Left hindlimb (tissue), 1 donor: Measurements from ENCODE around the gene USP40.

Experiments used
- DNase-seq: peaks from one replicate; pipeline ENCODE4 v3.0.0-alpha.2; 2018

The USP40 gene

DNA sequence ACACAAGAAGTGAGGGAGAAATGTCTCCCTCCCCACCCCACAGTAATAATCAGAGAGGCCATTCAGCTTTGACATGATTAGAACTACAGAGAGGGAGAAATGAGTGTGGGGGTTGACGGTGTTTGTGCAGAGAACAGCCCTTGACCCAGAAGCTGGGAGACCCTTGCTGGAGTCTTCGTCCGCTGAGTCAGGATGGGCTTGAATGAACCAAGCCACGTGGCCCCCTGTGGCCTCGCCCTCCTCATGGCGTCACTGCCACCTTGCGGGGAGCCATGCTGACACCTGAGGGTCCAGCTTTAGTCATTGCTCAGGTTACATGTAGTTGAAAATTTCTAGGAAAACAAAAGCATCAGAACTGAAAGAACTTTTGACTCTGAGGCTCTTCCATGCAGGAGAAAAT lies 111.1 kb downstream of the USP40 start:
- no peak for DNase-seq

DNA sequence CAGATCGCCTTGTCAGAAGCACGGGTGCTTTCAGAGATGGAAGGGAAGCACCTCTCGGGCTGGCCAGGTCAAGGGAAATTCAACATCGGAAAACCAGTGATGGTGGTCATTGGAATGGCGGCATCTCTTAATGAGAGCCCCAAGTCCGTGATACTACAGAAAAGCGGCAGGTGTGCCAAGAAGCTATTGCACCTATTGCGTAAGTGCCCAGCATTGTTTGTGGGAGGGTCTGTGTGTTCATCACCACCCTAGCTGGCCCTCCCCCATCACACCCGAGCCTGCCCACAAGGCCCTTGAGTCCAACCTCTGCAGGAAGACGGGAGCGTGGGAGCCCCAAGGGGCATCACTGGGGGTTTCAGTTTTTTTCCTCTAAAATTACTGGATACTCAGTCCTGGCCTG lies 111.6 kb downstream of the USP40 start:
- no peak for DNase-seq

DNA sequence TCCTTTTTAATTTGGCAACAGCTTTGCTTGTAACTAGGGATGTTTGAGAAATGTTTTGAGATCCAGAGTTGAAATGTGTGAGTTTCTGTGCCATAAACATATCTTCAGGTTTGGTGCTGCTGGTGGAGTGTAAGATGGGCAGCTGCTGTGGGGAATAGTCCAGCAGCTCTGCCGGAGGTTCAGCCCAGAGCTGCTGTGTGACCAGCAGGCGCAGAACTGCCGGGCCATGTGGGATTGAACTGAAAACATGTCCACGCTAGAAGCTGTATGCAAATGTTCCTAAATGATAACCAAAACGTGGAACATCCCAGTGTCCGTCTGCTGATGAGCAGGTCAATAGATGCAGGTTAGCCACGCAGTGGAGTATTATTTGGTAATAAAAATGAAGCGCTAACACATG lies 112.7 kb downstream of the USP40 start:
- no peak for DNase-seq

DNA sequence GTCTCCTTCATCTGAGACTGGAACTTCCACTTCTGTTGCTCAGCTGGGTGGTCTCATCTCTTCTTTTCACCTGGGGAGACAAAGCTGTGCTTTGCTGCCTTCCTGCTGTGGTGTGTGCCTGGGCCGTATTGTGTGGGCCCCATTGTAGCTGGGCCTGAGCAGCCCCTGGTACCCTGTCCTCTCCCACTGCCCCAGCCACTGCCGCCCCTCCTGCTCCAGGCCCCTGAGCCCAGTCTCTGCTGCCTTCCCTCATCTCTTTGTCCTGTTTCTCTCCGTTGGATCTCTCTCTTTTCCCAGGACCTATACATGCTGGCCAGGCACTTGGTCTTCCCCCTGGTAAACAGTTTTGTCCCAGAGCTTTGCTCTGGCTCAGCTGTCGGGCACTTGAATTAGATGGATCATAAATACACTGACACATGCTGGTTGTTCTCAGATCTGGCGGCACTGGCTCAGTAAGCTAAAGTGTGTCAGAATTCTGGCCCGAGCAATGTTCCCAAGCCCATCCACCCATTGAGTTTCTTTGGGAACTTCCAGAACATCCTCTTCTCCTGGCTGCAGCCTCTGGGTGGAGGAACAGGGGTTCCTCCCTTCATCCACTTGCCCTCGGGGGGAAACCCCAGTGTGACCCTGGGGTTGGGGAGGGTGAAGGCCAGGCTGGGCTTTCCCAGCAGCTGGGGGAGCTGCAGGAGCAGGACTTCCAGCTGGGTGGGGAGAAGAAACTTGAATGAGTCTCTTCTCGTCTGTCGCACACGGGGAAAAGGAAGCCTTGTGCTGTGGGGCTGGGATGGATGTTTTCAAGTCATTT lies 113.3 kb downstream of the USP40 start:
- DNase-seq = no peak

DNA sequence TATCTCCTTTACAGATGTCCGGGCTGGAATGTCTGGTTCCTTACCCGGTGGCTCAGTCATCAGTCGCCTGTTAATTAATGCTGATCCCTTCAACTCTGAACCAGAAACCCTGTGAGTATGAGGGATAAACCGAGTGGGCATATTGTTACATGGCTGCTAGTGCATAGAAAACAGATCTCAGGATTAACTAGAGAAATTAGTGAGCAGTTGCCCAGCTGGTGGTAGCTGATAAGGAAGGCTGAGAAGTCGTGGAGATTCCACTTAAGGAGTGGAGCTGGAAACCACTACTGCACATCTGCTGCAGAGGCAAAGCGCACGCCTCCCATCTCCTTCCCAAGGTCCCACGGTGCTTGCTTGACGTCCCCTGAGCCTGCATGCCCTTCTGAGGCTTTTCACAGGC lies 114.6 kb downstream of the USP40 start:
- no peak for DNase-seq

DNA sequence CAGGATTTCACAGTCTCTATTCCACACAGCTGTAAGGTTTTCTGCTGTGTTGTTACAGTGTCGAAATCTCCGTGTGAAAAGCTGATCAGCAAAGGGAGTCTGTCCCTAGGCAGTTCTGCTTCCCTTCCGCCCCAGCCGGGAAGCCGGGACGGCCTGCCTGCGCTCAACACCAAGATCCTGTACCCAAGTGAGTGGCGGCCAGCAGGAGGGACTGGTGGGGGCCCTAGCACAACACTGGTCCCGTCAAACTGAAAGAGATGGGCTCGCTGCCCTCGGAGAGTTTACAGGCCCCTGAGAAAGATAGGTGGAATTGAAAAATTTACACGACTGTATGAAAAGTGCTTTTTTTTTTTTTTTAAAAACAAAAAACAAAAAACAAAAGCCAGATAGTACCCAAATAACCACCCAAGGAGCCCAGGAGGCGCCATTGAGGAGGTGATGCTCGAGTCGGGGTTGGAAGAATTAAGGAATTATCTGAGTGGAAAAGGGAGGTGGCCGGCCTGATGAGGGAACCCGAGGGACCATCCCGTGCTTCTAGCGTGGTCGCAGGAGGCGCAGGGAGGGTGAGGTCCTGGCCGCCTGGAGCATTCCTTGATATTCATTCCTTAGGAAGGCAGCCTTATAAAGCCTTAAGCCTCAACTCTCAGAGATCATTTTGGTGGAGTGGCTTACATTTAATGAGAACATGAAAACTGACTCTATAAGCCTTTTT lies 115.6 kb downstream of the USP40 start:
- DNase-seq = peak; percentile 27

DNA sequence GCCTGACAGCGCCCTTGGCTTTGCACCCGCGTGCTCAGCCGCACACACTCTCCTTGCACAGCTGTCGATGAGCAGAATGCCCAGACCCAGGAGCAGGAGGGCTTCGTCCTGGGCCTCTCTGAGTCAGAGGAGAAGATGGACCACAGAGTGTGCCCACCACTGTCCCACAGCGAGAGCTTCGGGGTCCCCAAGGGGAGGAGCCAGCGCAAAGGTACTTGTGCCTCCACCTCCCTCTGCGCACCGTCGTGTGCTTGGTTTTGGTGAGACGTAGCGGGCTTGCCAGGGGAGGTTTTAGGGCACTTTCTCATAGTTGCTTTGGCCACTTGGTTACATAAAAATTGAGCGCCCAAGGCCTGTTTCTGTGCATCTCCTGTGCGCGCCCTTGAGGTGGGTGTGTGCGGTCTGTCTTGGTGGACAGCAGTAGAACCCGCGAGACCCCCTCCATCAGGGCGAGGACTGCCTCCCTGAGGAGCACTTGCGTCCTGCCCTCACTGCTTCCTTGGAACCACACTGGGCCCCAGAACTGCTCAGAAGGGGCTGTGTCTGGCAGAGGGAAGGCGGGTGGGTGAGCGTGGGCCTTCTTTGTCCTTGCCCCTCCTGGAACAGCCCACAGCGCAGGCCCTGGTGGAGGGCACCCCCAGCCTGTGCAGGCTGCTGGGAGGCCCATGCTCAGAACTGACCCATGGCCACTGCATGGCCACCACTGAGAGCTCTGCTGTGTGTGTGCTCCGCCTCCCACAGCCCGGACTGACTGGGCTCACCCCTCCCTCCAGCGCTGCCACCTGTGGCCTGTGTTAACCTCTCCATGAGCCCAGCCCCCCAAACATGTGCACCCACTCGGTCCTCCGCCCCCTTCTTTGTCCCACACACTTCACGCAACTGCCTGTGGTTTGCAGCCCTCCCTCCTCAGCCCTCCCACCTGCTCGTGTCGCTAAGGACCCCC lies 116.4 kb downstream of the USP40 start:
- DNase-seq = peak; percentile 25

DNA sequence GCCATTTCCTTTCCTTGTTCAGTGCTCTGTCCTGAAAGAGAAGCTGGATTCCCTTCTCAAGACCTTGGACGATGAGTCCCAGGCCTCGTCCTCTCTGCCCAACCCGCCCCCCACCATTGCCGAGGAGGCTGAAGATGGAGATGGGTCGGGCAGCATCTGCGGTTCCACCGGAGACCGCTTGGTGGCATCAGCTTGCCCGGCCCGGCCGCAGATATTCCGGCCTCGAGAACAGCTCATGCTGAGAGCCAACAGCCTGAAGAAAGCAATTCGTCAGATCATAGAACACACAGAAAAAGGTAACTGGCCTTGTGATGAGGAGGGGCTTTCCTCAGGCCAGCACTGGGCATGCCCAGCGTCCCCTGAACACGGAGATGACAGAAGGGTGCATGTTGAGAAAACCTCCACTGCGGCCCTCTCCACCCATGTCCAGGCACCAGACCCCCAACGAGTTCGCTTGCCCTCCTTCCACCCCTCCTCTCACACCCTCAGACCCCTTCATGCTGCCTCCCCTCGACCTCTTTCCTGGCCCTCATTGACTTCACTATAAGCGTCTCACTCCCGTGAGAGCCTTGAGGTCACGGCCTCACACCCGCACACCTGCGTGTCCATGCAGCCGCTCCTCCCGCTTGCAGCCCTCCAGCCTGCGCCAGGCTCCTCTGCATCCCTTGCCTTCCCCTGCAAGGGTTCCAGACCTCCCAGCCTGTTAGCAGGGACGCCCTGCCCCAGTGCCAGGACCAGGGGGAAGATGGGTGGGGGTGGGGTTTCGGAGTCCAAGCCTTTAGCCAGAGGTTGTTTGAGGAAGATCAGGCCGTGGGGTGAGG lies 117.3 kb downstream of the USP40 start:
- DNase-seq = peak; percentile 46

DNA sequence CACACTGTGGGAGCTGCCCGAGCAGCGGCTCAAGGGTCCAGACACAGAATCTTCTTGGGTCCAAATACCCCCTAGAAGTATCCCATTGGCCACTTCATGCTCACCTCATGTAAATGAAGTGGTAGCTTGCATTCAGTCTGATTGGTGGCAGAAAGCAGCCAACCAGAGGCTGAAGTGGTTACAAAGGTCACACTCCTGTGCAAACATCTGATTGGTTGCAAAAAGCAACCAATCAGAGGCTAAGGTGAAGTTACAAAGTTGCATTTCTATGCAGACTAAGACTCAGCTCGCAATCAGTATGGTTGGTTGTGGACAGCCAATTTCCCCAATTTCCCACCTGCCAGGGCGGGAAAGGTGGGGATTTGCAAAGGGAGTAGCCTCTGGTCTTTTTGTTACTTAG lies 118.0 kb downstream of the USP40 start:
- no peak for DNase-seq

DNA sequence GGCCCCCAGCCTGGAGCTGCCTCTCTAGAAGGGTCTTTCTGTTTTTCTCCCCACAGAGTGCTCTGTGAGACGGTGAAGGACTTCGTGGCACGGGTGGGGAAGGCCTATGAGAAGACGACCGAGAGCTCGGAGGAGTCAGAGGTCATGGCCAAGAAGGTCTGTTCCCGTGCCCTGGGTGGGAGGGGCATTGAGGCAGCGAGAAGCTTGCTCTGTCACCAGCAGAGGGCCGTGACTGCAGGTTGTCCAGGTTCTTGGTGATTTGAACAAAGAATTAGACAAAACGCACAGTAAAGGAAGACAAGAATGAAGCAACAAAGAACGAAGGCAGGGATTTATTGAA lies 118.4 kb downstream of the USP40 start:
- DNase-seq = no peak

DNA sequence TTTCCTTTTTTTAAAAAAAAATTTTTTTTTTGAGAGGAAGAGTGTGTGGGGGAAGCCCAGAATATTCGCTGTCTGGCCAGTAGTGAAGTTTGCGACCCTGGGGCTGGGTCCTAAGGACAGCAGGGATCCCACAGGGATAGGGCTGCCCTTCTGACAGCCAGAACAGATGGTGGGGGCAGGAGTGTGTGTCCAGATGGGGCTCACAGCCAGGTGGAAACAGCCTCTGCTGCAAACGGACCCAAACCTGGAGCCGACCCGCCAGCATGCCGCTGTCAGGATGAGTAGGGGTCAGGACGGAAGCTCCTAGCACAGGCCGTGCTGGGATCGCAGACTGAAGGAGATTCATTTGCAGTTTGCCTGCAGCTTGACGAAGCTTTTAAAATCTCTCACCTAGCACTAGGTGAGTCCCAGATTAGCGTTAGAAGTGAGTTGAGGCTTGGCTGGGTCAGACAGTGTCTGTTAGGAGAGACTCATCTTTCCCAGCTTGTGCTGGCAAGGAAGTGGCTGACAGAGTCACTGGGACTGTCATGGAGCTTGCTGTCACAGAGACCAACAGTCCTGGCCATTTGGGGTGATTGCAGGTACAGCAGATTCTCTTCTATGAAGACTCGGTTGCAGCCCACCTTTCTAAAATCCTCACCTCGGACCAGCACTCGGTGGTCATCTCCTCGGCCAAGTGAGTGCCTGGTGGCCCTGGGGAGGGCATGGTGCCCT lies 118.9 kb downstream of the USP40 start:
- no peak for DNase-seq

DNA sequence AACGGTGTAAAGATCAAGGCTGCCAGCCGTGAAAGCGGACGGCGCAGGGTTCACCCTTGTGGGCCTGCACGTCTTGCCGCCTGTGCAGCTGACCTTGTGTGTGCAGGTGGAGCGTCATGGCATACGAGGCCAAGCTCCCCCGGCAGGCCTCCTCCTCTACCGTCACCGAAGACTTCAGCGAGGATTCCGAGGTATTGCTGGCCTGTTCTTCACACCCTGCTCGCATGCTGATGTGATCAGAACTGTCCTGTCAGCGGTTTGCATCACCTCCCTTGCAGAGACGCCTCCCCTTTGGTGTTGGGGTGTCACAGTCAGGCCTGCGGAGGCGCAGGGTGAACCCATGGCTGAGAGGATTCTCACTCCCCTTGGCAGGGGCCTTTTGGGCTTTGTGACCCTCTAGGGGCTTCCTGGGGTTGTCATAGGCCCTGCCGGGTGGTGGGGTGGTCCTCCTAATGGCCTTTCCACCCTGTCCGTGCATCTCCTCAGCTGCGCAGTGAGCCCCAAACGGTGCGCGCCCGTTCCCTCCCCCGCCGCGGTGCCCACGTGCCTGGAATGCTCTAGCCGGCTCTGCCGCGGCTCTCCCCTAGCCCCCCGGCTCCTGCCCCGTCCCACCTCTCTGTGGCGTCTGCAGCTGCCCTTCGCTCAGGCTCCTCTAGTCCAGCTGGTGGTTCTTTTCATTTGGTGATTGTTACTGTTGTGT lies 119.8 kb downstream of the USP40 start:
- peak; percentile 21 for DNase-seq

DNA sequence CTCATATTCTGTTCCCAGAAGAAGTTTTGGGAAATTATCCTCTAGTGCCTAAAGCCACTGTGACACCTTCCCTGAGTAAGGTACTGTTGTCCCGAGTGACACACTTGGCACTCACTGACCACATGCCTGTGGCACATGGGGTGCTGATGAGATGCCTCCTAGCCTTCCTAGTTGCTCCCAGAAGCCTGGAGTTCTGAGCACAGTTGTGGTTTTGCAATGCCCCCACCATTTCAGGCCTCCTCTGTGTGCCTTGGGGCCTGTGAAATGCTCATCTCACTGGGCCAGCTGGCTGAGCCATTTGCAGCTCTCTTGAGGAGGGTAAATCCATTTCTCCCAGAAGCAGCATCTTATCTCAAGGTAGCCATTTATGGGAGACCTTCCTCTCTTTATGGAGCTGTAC lies 120.5 kb downstream of the USP40 start:
- DNase-seq = no peak

DNA sequence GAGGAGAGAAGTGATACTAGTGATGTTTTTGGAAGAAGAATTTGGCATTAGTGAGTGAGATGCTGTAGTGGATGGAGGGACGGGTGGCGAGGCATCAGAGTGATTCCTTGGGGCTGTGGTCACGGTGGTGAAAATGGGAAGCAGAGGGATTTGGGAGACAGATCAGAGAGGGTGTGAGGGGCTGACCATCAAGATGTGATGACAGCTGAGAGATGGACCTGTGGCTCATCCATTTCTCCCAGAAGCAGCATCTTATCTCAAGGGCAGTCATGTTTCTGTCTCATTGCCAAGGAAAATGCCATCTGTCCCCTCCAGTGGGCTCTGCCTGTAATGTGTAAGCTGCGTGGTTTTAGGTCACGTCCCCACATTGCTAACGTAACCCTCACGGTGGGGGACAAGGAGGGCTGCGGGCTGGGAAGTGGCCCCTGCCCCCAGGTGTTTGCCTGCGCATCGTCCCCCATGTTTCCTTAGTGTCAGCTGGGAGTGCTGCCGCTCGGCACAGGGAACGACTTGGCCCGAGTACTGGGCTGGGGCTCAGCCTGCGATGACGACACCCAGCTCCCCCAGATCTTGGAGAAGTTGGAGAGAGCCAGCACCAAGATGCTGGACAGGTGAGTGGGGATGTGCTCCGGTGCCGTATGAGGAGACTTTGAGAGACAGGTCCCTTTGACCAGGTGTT lies 121.3 kb downstream of the USP40 start:
- no peak for DNase-seq

DNA sequence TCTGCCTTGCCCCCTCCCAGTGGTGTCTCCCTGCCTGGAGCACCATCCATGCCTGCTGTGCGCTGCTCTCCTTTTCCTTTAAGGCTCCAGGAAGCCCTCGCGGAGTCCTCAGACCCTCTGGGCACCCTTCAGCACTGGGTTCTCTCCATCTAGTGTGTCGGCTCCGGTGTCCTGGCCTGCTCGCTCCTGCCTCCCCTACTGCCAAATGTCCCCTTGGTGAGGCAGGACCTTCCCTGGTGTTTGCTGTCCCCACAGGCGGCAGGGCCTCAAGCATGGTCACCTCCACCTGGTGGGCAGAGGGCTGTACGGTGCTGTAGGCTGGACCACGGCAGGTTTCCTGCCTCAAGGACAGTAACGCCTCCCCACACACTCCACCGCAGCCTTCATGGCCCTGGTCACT lies 122.1 kb downstream of the USP40 start:
- DNase-seq = no peak

DNA sequence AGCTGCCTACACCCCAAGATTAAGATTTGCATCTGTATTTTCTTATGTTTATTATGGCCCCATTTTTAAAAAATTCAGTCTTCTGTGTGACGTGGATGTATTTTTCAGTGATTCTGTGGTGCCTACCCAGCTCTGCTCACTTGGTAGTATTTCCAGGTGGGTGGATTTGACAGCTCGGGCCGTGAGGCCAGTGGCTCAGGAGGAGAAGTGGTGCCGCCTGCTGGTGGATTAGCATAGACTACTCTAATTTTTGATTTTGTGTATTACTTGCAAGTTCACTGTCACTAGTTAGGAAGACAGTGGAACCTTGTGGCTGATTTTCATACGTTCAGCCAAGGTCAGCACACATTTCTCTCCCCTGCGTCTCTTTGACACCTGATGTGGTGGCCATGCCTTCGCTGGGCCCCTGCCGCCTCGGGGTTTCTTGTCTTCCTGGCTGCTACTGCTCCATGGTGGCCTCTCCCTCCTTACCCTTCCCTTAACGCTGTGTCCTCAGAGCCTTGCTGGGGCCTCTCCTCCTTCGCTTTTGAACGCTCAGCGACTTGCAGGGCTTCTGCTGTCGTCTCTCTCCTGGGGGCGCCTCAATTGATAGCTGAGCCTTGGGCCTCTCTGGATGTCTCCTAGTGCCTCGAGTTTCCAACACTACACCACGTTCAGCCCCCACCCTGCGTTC lies 122.9 kb downstream of the USP40 start:
- peak; percentile 83 for DNase-seq

DNA sequence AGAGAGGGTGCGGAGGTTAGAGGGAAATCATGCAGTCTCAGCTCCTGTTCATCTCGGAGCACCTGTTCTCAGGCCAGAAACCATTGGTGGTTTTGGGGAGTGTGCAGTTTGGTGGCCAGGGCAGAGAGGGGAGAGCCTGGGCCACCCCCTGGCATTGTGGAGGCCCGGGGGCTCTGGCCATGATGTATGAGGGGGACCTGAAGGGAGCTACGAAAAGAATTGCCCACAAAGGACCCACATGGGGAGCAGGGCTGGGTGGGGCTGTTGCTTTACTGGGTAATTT lies 124.6 kb downstream of the USP40 start:
- DNase-seq = no peak

DNA sequence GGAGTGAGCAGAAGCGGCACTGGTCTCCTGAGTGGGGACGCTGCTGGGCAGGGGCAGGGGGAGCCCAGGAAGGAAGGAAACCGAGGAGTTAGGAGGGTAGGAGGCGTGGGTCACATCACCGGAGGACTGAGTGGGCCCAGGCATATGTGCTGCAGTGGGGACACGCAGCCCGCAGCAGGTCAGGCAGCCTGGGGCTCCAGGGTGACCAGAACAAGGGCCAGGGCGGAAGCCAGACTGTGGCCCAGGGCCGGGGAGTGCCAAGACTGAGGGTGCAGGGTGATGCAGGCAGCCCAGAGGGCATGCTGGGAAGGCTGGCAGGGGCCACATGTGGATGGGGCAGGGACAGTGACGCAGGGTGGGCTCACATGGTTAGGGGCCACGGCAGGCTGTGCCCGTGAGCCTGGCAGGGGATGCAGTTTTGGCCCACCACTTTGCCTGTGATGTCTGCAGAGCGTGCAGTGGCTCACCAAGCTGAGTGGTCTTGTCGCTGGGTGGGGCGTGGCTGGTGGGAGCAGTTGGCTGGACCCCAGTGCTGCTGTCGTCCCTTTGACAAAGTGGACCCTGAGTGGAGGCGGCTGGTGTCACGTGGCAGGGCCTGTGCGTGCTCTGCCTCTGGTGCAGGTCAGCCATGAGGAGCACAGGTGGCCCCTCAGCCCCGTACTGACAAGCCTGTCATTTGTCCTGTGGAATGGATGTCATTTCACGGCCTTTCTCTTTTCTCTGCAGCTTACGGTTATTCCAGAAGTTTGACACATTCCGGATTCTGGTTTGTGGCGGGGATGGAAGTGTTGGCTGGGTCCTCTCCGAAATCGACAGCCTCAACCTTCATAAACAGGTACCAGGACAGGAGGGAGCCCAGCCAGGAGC lies 125.2 kb downstream of the USP40 start:
- DNase-seq = no peak

DNA sequence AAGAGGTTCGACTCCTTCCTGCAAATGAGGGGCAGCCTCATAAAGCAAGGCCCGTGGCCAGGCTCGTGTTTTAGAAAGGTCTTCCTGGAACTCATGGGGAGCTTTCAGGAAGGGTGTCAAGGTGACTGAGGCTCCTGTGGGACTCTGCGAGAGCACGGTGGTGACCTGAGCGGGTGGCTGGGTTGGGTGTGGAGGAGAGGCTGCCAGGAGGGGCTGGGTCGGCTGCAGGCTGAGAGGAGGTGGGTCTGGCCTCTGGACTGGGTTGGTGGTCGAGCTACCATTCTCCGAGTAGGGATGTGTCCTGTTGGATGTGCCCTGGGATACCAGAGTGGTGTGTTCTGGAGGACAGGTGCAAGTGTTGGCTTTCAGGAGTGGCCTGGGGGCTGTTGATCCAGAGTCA lies 125.9 kb downstream of the USP40 start:
- DNase-seq = no peak
